Measurements from ENCODE around the gene IL26. TPM values are rescaled to one million over a fixed set of nuclear protein-coding genes. Genes with fewer than 3 reads are reported as not detected.

IL26 gene
- polyA plus RNA-seq, 1 donor (not counting 4 experiments of a cell fraction or from before 2014, with no cell fraction given) = not detected

GRCh38 chr12:68190301-68190700 is 35.3 kb downstream of the IL26 start:
- FAIRE-seq = no peak
- dilution Hi-C loops (cut with MboI; ENCODE audit: extremely low pct_ligation_motif_present, low sequenced_read_pairs) = no loop called here

GRCh38 chr12:68189821-68190242 is 35.8 kb downstream of the IL26 start:
- H3K4me2 ChIP-seq (ENCODE audit: control insufficient read depth, extremely low read depth, insufficient read depth, low read depth, low read length) = no peak overlapping the region
- DNase-seq (ENCODE audit: low read depth, low spot score) = no peak

More at GRCh38 chr12:68190301-68190700, 35.3 kb downstream of the IL26 start:
- H3K36me3 ChIP-seq (ENCODE audit: control insufficient read depth in 2 of 2, extremely low read depth in 1 of 2, insufficient read depth in 2 of 2, low read length in 2 of 2) = no peaks in the 10 kb centered on the region
- no peak overlapping the region for H3K4me2 ChIP-seq (ENCODE audit: control insufficient read depth, extremely low read depth, insufficient read depth, low read depth, low read length)
- peaks cover 5% of the 10 kb centered on the region for H3K4me1 ChIP-seq (ENCODE audit: control insufficient read depth, extremely low read depth, insufficient read depth, low read length)
- no peaks in the 10 kb centered on the region for H3K79me2 ChIP-seq (ENCODE audit: control insufficient read depth, insufficient read depth, low read length)
- H3K27ac ChIP-seq (ENCODE audit: control insufficient read depth, insufficient read depth, low read length) = no peak overlapping the region
- no peak overlapping the region for H3K9ac ChIP-seq (ENCODE audit: control insufficient read depth, extremely low read depth, insufficient read depth, low read length)
- TF ChIP-seq CTCF (optimal IDR thresholded peaks at IDR 0.05 in 1 of 3, IDR thresholded peaks at IDR 0.05 in 1 of 3, conservative IDR thresholded peaks at IDR 0.05 in 1 of 3; ENCODE audit: extremely low read depth in 1 of 3, insufficient read depth in 2 of 3, low read length in 3 of 3) = no peak
- TF ChIP-seq EZH2 (IDR thresholded peaks at IDR 0.05; ENCODE audit: low read length) = no peak
- no peaks in the 10 kb centered on the region for H3K9me3 ChIP-seq (ENCODE audit: control insufficient read depth, low read depth, low read length)
- no peak overlapping the region for H2AFZ ChIP-seq (ENCODE audit: control insufficient read depth, low read length)
- no peak overlapping the region for H3K4me3 ChIP-seq (ENCODE audit: control insufficient read depth in 2 of 3, extremely low read depth in 1 of 3, insufficient read depth in 2 of 3, low read depth in 1 of 3, low read length in 3 of 3)
- H4K20me1 ChIP-seq (ENCODE audit: control insufficient read depth, extremely low read depth, insufficient read depth, low read length) = no peaks in the 10 kb centered on the region
- no peak for DNase-seq (ENCODE audit: low read depth, low spot score)
- no peaks in the 10 kb centered on the region for H3K9me1 ChIP-seq (ENCODE audit: control insufficient read depth, extremely low read depth, insufficient read depth, low read length)
- peaks cover 42% of the 10 kb centered on the region for H3K27me3 ChIP-seq (ENCODE audit: control insufficient read depth, extremely low read depth, insufficient read depth, low read length)

More at GRCh38 chr12:68189821-68190242, 35.8 kb downstream of the IL26 start:
- no peak overlapping the region for H2AFZ ChIP-seq (ENCODE audit: control insufficient read depth, low read length)
- TF ChIP-seq EZH2 (IDR thresholded peaks at IDR 0.05; ENCODE audit: low read length) (no peak), CTCF (optimal IDR thresholded peaks at IDR 0.05 in 1 of 3, IDR thresholded peaks at IDR 0.05 in 1 of 3, conservative IDR thresholded peaks at IDR 0.05 in 1 of 3; ENCODE audit: extremely low read depth in 1 of 3, insufficient read depth in 2 of 3, low read length in 3 of 3) (no peak)
- FAIRE-seq = peak; percentile 69
- peaks cover 42% of the 10 kb centered on the region for H3K27me3 ChIP-seq (ENCODE audit: control insufficient read depth, extremely low read depth, insufficient read depth, low read length)
- no peak overlapping the region for H3K9ac ChIP-seq (ENCODE audit: control insufficient read depth, extremely low read depth, insufficient read depth, low read length)
- no peaks in the 10 kb centered on the region for H3K9me1 ChIP-seq (ENCODE audit: control insufficient read depth, extremely low read depth, insufficient read depth, low read length)
- no peak overlapping the region for H3K27ac ChIP-seq (ENCODE audit: control insufficient read depth, insufficient read depth, low read length)
- no peaks in the 10 kb centered on the region for H3K79me2 ChIP-seq (ENCODE audit: control insufficient read depth, insufficient read depth, low read length)
- no peaks in the 10 kb centered on the region for H4K20me1 ChIP-seq (ENCODE audit: control insufficient read depth, extremely low read depth, insufficient read depth, low read length)
- dilution Hi-C loops (cut with MboI; ENCODE audit: extremely low pct_ligation_motif_present, low sequenced_read_pairs) = no loop called here
- no peaks in the 10 kb centered on the region for H3K36me3 ChIP-seq (ENCODE audit: control insufficient read depth in 2 of 2, extremely low read depth in 1 of 2, insufficient read depth in 2 of 2, low read length in 2 of 2)
- H3K9me3 ChIP-seq (ENCODE audit: control insufficient read depth, low read depth, low read length) = no peaks in the 10 kb centered on the region
- H3K4me3 ChIP-seq (ENCODE audit: control insufficient read depth in 2 of 3, extremely low read depth in 1 of 3, insufficient read depth in 2 of 3, low read depth in 1 of 3, low read length in 3 of 3) = no peak overlapping the region
- peaks cover 5% of the 10 kb centered on the region for H3K4me1 ChIP-seq (ENCODE audit: control insufficient read depth, extremely low read depth, insufficient read depth, low read length)
